Measurements from ENCODE around the gene MOGAT1. TPM values are rescaled to one million over a fixed set of nuclear protein-coding genes. Genes with fewer than 3 reads are reported as not detected.

The MOGAT1 gene
- total and polyA plus RNA-seq, 2 of the 13 experiments (the other 11 are each of a cell fraction or from before 2014, with no cell fraction given) = 0.98 to 4.3 TPM

- TF ChIP-seq ZNF841 (CRISPR knock-in tag; IDR thresholded peaks at IDR 0.05; ENCODE audit: borderline replicate concordance) = no peak
- 0 out of 2 replicates have a peak, but pooled peaks have one; percentile 31 for TF ChIP-seq ZNF142 (CRISPR knock-in tag; IDR thresholded peaks at IDR 0.05)
- peak; percentile 61; the same call in 1 of the 2 replicates for TF ChIP-seq MYC (CRISPR knock-in tag; IDR thresholded peaks at IDR 0.05; ENCODE audit: borderline replicate concordance)
- TF ChIP-seq ZFP82 (CRISPR knock-in tag; IDR thresholded peaks at IDR 0.05; ENCODE audit: borderline replicate concordance) = no peak
- TF ChIP-seq RBM22 (optimal IDR thresholded peaks at IDR 0.05; ENCODE audit: low read length) = no peak
- no peak for TF ChIP-seq ZBTB49 (CRISPR knock-in tag; IDR thresholded peaks at IDR 0.05; ENCODE audit: borderline replicate concordance)
- TF ChIP-seq ZBTB37 (CRISPR knock-in tag; IDR thresholded peaks at IDR 0.05) = peak; percentile 43; the same call in 1 of the 2 replicates
- 0 out of 2 replicates have a peak, but pooled peaks have one; percentile 23 for TF ChIP-seq NCOR1 (IDR thresholded peaks at IDR 0.05; ENCODE audit: borderline replicate concordance, low read length)
- TF ChIP-seq SOX13 (IDR thresholded peaks at IDR 0.05) = peak; percentile 96
- TF ChIP-seq SOX13 (CRISPR knock-in tag; conservative IDR thresholded peaks at IDR 0.05 in 1 of 2, IDR thresholded peaks at IDR 0.05 in 1 of 2) = peak in 1 of 2 experiments; percentile 99; a peak in 2 of 4 replicates
- TF ChIP-seq ZBTB4 (CRISPR knock-in tag; IDR thresholded peaks at IDR 0.05; ENCODE audit: borderline replicate concordance) = no peak
- TF ChIP-seq ZSCAN29 (CRISPR knock-in tag; conservative IDR thresholded peaks at IDR 0.05) = peak; percentile 78; the same call in 1 of the 2 replicates
- TF ChIP-seq POGZ (CRISPR knock-in tag; IDR thresholded peaks at IDR 0.05) = 0 out of 2 replicates have a peak, but pooled peaks have one; percentile 41
- 0 out of 2 replicates have a peak, but pooled peaks have one; percentile 17 for TF ChIP-seq MBD4 (IDR thresholded peaks at IDR 0.05; ENCODE audit: borderline replicate concordance, low read length)
Measured at GRCh38 chr2:222670191-222671038, 1.0 kb upstream of the MOGAT1 start (continued).

Measured in HepG2 (cell line).